ENCODE results near the gene DVL1. TPM values are rescaled to one million over a fixed set of nuclear protein-coding genes. Genes with fewer than 3 reads are reported as not detected.

The DVL1 gene
- total RNA-seq, 6 donors from 2014 or later = 71.8 to 205 (median 90.6) TPM

GRCh38 chr1:1295154-1295923, 53.9 kb downstream of the DVL1 start:
- H3K4me1 ChIP-seq = peaks cover 0 to 14% (median 9%) of the 10 kb centered on the region in 4 donors
- no peaks in the 10 kb centered on the region for H3K9me3 ChIP-seq
- 95 to 98% methylated on average over 14 to 31 of the region's 35 CpGs for WGBS, 2 donors
- DNase-seq (peak in 1 of 2 donors; percentile 78), ATAC-seq (ENCODE audit: low FRiP score in 2 of 2) (no peak)
- H3K27ac ChIP-seq = no peak overlapping the region
- peaks cover 0 to 43% (median 16%) of the 10 kb centered on the region in 4 donors for H3K36me3 ChIP-seq
- H3K4me3 ChIP-seq = no peak overlapping the region
- peaks cover 0 to 3% (median 0%) of the 10 kb centered on the region in 4 donors for H3K27me3 ChIP-seq
- TF ChIP-seq POLR2AphosphoS5 (IDR thresholded peaks at IDR 0.05) (no peak), EP300 (IDR thresholded peaks at IDR 0.05) (no peak), POLR2A (IDR thresholded peaks at IDR 0.05) (no peak)
- TF ChIP-seq, protein P1, sequence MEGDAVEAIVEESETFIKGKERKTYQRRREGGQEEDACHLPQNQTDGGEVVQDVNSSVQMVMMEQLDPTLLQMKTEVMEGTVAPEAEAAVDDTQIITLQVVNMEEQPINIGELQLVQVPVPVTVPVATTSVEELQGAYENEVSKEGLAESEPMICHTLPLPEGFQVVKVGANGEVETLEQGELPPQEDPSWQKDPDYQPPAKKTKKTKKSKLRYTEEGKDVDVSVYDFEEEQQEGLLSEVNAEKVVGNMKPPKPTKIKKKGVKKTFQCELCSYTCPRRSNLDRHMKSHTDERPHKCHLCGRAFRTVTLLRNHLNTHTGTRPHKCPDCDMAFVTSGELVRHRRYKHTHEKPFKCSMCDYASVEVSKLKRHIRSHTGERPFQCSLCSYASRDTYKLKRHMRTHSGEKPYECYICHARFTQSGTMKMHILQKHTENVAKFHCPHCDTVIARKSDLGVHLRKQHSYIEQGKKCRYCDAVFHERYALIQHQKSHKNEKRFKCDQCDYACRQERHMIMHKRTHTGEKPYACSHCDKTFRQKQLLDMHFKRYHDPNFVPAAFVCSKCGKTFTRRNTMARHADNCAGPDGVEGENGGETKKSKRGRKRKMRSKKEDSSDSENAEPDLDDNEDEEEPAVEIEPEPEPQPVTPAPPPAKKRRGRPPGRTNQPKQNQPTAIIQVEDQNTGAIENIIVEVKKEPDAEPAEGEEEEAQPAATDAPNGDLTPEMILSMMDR (IDR thresholded peaks at IDR 0.05) = no peak

DNA sequence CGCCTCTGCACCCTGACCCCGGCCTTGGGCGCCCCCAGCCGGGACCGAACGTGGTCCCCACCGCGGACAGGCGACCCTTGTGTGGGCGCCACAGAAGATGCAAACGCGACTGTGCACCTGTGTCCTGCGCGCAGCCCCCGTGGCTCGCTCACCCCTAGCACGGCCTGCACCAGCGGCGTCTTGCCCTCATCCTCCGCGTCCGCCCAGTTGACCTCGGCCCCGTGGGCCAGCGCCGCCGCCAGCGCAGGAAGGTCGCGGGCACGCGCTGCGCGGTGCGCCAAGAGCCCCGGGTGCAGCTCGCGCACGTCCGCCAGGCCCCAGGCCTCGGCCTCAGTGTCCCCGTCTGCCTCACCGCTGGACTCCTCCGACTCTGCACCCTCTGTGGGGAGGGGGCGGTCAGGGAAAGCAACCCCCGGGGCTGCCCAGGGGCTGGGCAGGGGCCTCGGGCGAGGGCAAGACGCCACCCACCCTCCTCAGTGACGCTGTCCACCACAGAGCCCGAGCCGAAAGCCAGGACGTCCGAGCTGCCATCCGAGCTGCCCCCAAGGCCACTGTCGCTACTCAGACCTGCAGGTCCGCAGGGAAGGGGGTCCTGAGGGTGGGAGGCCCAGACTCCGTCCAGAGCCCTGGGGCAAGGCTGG, 54.8 kb downstream of the DVL1 start:
- Histone ChIP-seq H3K4me3 (no peak overlapping the region), H3K36me3 (peaks cover 0 to 43% (median 16%) of the 10 kb centered on the region in 4 donors), H3K9me3 (no peaks in the 10 kb centered on the region), H3K4me1 (peaks cover 0 to 14% (median 9%) of the 10 kb centered on the region in 4 donors), H3K27ac (no peak overlapping the region), H3K27me3 (peaks cover 0 to 3% (median 0%) of the 10 kb centered on the region in 4 donors)
- TF ChIP-seq POLR2AphosphoS5 (IDR thresholded peaks at IDR 0.05) (no peak), POLR2A (IDR thresholded peaks at IDR 0.05) (no peak), EP300 (IDR thresholded peaks at IDR 0.05) (no peak)
- TF ChIP-seq, protein P1 (IDR thresholded peaks at IDR 0.05) = no peak
- ATAC-seq (ENCODE audit: low FRiP score in 2 of 2) (no peak), DNase-seq (peak in 1 of 2 donors; percentile 79)
- 93 to 97% methylated on average over 21 to 52 of the region's 58 CpGs for WGBS, 2 donors

DNA sequence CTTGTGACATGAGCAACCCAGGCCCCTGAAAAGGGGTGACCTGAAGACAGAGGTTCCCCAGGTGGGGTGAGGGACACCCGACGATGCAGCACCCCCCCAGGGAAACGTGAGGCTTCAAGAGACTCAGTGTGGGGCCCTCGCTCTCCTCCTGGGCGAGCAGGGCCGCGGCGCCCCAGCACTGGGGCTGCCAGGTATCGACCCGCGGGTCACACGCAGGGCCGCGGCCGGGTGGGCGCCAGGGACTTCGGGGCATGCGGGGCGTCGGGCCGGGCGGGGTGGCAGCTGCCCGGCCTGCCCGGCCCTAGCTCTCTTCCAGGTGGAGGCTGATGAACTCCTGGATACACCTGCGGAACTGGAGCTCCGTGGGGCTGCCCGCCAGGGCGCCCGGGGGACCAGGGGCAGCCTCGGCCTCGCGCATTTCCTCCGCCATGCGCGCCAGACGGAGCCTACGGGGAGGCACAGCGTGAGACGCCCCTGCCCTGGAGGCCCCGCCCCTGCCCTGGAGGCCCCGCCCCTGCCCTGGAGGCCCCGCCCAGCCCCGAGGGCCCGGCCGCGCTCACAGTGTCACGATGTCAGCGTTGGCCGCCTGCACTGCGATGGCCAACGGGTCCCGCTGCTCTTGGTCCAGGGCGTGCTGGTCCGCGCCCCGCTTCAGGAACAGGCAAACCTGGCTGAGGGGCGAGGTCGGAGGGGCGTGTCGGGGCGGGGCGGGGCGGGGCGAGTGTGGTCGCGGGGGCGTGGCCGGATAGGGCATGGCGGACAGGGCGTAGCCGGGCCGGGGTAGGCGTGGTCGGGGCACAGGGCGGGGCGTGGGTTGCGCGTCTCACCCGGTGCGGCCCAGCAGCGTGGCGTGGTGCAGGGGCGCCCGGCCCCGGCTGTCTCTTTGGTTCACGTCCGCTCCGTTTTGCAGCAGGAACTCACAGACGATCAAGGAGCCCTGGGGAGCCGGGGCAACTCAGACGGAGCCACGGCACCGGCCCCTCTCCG, 55.7 kb downstream of the DVL1 start:
- H3K27ac ChIP-seq = no peak overlapping the region
- H3K36me3 ChIP-seq = peaks cover 0 to 43% (median 16%) of the 10 kb centered on the region in 4 donors
- H3K9me3 ChIP-seq = no peaks in the 10 kb centered on the region
- TF ChIP-seq EP300 (IDR thresholded peaks at IDR 0.05) = no peak
- no peak for TF ChIP-seq POLR2AphosphoS5 (IDR thresholded peaks at IDR 0.05)
- TF ChIP-seq POLR2A (IDR thresholded peaks at IDR 0.05) = no peak
- TF ChIP-seq, protein P1 (IDR thresholded peaks at IDR 0.05) = no peak
- peaks cover 0 to 3% (median 0%) of the 10 kb centered on the region in 4 donors for H3K27me3 ChIP-seq
- H3K4me3 ChIP-seq = no peak overlapping the region
- WGBS, 2 donors = 87 to 98% methylated on average over 12 to 38 of the region's 94 CpGs
- ATAC-seq (ENCODE audit: low FRiP score in 2 of 2) (no peak), DNase-seq (peak in 1 of 2 donors; percentile 86)
- peaks cover 0 to 14% (median 9%) of the 10 kb centered on the region in 4 donors for H3K4me1 ChIP-seq

DNA sequence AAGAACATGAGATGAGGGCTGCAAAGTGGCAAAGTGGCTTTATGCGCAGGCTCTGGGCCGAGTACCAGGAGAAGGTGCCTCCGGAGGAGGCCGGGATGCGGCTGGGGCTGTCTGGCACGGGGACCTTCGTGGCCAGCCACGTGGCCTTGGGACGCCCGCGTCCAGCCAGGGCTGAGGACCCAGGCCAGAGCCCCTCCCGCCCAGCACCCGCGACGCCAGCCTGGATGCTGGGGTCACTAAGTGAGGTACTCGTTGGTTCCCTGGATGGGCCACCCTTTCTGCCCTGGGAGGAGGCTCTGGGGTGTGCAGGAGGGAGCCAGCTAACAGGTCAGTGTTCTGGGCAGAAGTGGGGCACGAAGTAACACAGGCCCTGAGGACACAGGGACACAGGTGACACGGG, 56.4 kb downstream of the DVL1 start:
- H3K36me3 ChIP-seq = peaks cover 0 to 40% (median 15%) of the 10 kb centered on the region in 4 donors
- H3K4me3 ChIP-seq = no peak overlapping the region
- WGBS, 2 donors = 90 to 95% methylated on average over 7 to 18 of the region's 18 CpGs
- no peaks in the 10 kb centered on the region for H3K9me3 ChIP-seq
- DNase-seq = peak in 1 of 2 donors; percentile 84
- ATAC-seq (ENCODE audit: low FRiP score in 2 of 2) = no peak
- H3K27ac ChIP-seq = no peak overlapping the region
- H3K27me3 ChIP-seq = peaks cover 0 to 3% (median 0%) of the 10 kb centered on the region in 4 donors
- H3K4me1 ChIP-seq = peaks cover 0 to 14% (median 9%) of the 10 kb centered on the region in 4 donors
- TF ChIP-seq POLR2A (IDR thresholded peaks at IDR 0.05) (no peak), POLR2AphosphoS5 (IDR thresholded peaks at IDR 0.05) (no peak)

Measured in upper lobe of left lung (tissue), 6 donors.